ENCODE data around the gene ZSCAN5C.
A peak's percentile ranks its signal among the peaks of the same experiment; 100 is the strongest.

The ZSCAN5C gene

GRCh38 chr19:56176881-56177280, 25.2 kb upstream of the ZSCAN5C start:
- no peak overlapping the region for H3K4me3 ChIP-seq (ENCODE audit: low read depth, low read length, poor library complexity, severe bottlenecking)
- TF ChIP-seq, protein P1, sequence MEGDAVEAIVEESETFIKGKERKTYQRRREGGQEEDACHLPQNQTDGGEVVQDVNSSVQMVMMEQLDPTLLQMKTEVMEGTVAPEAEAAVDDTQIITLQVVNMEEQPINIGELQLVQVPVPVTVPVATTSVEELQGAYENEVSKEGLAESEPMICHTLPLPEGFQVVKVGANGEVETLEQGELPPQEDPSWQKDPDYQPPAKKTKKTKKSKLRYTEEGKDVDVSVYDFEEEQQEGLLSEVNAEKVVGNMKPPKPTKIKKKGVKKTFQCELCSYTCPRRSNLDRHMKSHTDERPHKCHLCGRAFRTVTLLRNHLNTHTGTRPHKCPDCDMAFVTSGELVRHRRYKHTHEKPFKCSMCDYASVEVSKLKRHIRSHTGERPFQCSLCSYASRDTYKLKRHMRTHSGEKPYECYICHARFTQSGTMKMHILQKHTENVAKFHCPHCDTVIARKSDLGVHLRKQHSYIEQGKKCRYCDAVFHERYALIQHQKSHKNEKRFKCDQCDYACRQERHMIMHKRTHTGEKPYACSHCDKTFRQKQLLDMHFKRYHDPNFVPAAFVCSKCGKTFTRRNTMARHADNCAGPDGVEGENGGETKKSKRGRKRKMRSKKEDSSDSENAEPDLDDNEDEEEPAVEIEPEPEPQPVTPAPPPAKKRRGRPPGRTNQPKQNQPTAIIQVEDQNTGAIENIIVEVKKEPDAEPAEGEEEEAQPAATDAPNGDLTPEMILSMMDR (IDR thresholded peaks at IDR 0.05; ENCODE audit: low read length), result no peak
- no peak for TF ChIP-seq EZH2 (IDR thresholded peaks at IDR 0.05; ENCODE audit: borderline replicate concordance, low read length)
- no peak overlapping the region for H3K9ac ChIP-seq (ENCODE audit: low read length)
- H3K27ac ChIP-seq (ENCODE audit: low read depth, low read length, poor library complexity, severe bottlenecking), result no peak overlapping the region
- H3K4me2 ChIP-seq (ENCODE audit: low read length), result no peak overlapping the region
- H2AFZ ChIP-seq (ENCODE audit: low read length), result no peak overlapping the region
- H3K27me3 ChIP-seq (ENCODE audit: insufficient read depth, low read length), result 0 out of 2 replicates have a peak, but pooled peaks cover 5% of the 10 kb centered on the region
- H3K79me2 ChIP-seq (ENCODE audit: insufficient read depth, low read length), result no peaks in the 10 kb centered on the region
- no peaks in the 10 kb centered on the region for H4K20me1 ChIP-seq (ENCODE audit: insufficient read depth, low read length)
- H3K9me2 ChIP-seq (ENCODE audit: low read depth, low read length), result no peaks in the 10 kb centered on the region
- no peaks in the 10 kb centered on the region for H3K36me3 ChIP-seq (ENCODE audit: insufficient read depth, low read length)
- H3K4me1 ChIP-seq (ENCODE audit: insufficient read depth, low read length, severe bottlenecking), result no peaks in the 10 kb centered on the region
- no peaks in the 10 kb centered on the region for H3F3A ChIP-seq (ENCODE audit: insufficient read depth, low read length)
- H3K9me3 ChIP-seq (ENCODE audit: low read length), result no peaks in the 10 kb centered on the region

GRCh38 chr19:56177564-56178243, 24.4 kb upstream of the ZSCAN5C start:
- no peak overlapping the region for H3K27ac ChIP-seq (ENCODE audit: low read depth, low read length, poor library complexity, severe bottlenecking)
- H3K4me2 ChIP-seq (ENCODE audit: low read length), result no peak overlapping the region
- no peak for TF ChIP-seq EZH2 (IDR thresholded peaks at IDR 0.05; ENCODE audit: borderline replicate concordance, low read length)
- TF ChIP-seq, protein P1 (IDR thresholded peaks at IDR 0.05; ENCODE audit: low read length), result no peak

GRCh38 chr19:56189785-56190184, 12.3 kb upstream of the ZSCAN5C start:
- Histone ChIP-seq H3K27ac (ENCODE audit: low read depth, low read length, poor library complexity, severe bottlenecking) (no peak overlapping the region), H3K4me1 (ENCODE audit: insufficient read depth, low read length, severe bottlenecking) (no peaks in the 10 kb centered on the region), H3K79me2 (ENCODE audit: insufficient read depth, low read length) (no peaks in the 10 kb centered on the region), H3K9me3 (ENCODE audit: low read length) (no peaks in the 10 kb centered on the region), H3F3A (ENCODE audit: insufficient read depth, low read length) (no peaks in the 10 kb centered on the region), H4K20me1 (ENCODE audit: insufficient read depth, low read length) (no peaks in the 10 kb centered on the region), H3K36me3 (ENCODE audit: insufficient read depth, low read length) (no peaks in the 10 kb centered on the region), H2AFZ (ENCODE audit: low read length) (no peak overlapping the region), H3K9me2 (ENCODE audit: low read depth, low read length) (no peaks in the 10 kb centered on the region), H3K9ac (ENCODE audit: low read length) (no peak overlapping the region), H3K27me3 (ENCODE audit: insufficient read depth, low read length) (no peaks in the 10 kb centered on the region), H3K4me2 (ENCODE audit: low read length) (no peak overlapping the region), H3K4me3 (ENCODE audit: low read depth, low read length, poor library complexity, severe bottlenecking) (no peak overlapping the region)
- TF ChIP-seq, protein P1 (IDR thresholded peaks at IDR 0.05; ENCODE audit: low read length), result peak; percentile 28; the same call in 1 of the 2 replicates
- TF ChIP-seq EZH2 (IDR thresholded peaks at IDR 0.05; ENCODE audit: borderline replicate concordance, low read length), result no peak

More at GRCh38 chr19:56177564-56178243, 24.4 kb upstream of the ZSCAN5C start:
- Histone ChIP-seq H3K4me3 (ENCODE audit: low read depth, low read length, poor library complexity, severe bottlenecking) (no peak overlapping the region), H2AFZ (ENCODE audit: low read length) (no peak overlapping the region), H3K9ac (ENCODE audit: low read length) (no peak overlapping the region), H3K79me2 (ENCODE audit: insufficient read depth, low read length) (no peaks in the 10 kb centered on the region), H3K9me3 (ENCODE audit: low read length) (no peaks in the 10 kb centered on the region), H4K20me1 (ENCODE audit: insufficient read depth, low read length) (no peaks in the 10 kb centered on the region), H3K4me1 (ENCODE audit: insufficient read depth, low read length, severe bottlenecking) (no peaks in the 10 kb centered on the region), H3K27me3 (ENCODE audit: insufficient read depth, low read length) (0 out of 2 replicates have a peak, but pooled peaks cover 5% of the 10 kb centered on the region), H3K9me2 (ENCODE audit: low read depth, low read length) (no peaks in the 10 kb centered on the region), H3F3A (ENCODE audit: insufficient read depth, low read length) (no peaks in the 10 kb centered on the region), H3K36me3 (ENCODE audit: insufficient read depth, low read length) (no peaks in the 10 kb centered on the region)
